HG02571 (cell line): Measurements from ENCODE around the gene SPANXD.
"Not testable (repeated sequence)": the region's sequence is repeated elsewhere in the genome, so short reads cannot be mapped to it uniquely, and the experiment has no call there.

ENCODE experiments used
- ATAC-seq: cut with Tn5 transposase; IDR thresholded peaks from one replicate; pipeline ENCODE4 v1.9.1; 2021; ENCODE audit warnings: mild to moderate bottlenecking, moderate library complexity; ENCODE audit not compliant: unreplicated experiment

SPANXD gene

DNA sequence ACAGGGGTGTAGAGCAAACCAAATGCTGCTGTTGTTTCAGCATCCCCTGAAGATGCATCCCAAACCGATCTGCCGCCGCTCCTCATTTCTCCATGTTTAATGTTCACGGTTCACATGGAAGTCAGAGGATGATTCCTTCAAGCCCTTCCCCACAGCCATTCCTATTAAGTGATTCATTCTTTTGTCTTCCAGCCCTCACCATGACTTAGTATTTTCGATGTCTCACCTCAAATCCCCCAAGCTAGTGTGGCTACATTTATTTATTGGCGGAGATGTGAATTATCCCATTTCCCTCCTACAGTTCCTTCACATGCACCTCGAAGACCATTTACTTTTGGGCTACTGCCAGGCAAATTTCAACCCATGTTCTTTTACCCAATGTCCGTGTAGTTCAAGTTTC is at the start of gene SPANXD:
Gene SPANXD, minus strand, starts transcription at position 101 of the 400 bp plus-strand sequence. CDS start 334 bp downstream, outside the sequence.
- ATAC-seq, result not testable (repeated sequence)

DNA sequence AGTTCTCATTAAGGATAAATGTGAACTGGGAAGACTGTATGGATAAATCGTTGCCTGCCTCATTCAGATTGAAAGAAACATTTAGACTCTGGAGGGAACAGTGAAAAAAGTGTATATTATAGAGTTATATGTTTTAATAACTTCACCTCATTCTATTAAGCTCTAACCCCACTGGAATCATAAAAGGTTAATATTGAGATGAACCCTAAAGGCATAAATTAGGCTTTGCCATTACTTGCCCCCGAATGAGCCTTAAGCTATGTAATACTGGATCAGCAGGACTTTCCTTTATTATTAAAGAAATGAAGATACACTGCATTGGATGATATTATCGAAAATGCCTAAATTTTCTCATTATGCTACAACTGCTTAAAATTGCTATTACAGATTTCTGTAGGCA is 44.1 kb upstream of the SPANXD start:
- ATAC-seq, result no peak

- no peak for ATAC-seq
Measured at GRCh38 chrX:141736656-141737055, 38.1 kb upstream of the SPANXD start.

DNA sequence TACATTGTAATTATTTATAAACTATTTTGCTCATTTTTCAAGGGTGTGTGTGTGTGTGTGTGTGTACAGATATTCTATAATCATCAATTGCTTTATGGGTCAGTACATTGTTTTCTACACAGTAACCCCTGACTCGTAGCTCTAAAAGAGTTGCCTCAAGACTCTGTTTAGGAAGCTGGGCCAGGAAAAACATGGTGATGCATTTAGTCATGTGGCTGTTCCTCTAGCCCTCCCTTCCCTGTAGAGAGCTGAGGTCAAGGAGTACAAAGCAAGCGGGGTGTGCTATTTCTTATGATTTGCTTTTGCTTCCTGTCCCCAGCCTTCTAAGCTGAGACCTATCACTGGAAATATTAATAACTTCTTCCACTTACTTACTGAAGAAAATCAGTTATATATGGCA is 34.8 kb upstream of the SPANXD start:
- ATAC-seq, result no peak

- no peak for ATAC-seq
Measured at GRCh38 chrX:141732031-141732430, 33.5 kb upstream of the SPANXD start.

DNA sequence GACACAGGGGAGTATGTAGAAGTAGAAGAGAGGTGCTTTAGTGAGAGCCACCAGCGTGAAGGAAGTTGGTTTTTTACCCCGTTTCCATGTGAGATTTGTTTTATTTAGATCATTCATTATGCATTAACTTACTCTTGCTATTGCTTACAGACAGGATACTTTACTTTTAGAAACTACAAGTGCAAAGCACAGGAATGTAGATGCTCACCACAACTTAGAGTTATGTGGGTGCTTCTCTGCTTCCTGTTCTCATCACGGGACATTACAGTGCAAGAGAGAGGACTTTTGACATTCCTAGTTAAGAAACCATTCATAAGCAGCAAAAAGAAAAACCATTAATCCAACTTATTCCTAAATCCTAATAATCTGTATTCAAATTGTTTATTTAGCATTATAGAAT is 25.6 kb upstream of the SPANXD start:
- no peak for ATAC-seq

DNA sequence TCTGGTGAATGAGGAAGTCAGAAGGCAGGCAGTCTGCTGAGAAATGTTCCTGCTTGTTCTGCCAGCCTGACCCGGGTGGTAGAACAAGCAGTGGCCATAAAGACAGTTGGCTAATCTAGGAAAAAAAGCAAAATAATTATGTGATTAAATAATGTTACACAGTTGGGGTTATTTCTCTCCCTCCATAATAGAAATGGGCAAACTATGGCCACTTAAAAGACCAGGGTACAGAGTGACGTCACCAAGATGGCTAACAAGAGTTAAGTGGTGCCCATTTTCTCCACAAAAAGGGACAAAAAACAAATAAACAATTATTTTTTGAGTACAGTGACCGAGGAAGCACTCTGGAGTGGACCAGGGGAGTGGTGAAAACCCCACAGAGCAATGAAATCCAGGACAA is 16.1 kb upstream of the SPANXD start:
- no peak for ATAC-seq

GRCh38 chrX:141701072-141701471 is 2.5 kb upstream of the SPANXD start:
- ATAC-seq, result no peak

DNA sequence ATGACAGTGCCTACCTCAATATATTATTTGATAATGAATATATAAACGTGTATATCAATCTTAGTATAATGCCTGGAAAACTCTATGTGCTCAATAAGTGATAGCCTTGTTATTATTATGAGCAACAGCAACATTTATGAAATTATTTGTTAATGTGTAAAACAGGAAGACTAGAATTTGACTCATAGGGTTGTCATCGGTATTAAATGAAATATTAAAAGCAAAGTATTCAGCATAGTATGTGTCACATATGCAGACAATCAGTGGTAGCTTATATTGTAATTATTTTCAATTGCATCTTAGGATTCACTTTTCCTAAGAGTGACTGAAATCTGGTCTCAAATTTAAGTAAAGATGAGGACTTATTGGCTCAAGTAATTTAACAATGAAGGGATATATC is 24.6 kb downstream of the SPANXD start:
- ATAC-seq, result no peak

- ATAC-seq, result no peak
Measured at GRCh38 chrX:141669689-141670088, 28.9 kb downstream of the SPANXD start.

DNA sequence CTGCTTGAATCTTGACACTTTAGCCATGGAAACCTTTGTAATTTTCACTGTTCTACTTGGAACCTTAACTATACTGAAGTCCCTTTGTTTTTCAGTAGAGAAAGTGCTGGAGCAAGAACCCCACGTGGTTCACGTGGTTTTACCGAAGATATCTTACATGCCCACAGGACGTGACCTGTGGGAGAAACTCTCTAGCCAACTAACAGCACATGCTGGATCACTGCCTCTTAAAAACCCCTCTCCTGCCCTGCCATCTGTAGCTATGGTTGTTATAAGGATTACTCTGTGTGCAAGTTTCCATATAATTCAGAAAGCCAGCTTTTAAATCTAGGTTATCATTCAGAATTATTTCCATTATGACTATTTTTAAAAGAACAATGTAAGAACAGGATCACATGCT is 30.2 kb downstream of the SPANXD start:
- ATAC-seq, result no peak

- ATAC-seq, result no peak
Measured at GRCh38 chrX:141662781-141663180, 35.8 kb downstream of the SPANXD start.

DNA sequence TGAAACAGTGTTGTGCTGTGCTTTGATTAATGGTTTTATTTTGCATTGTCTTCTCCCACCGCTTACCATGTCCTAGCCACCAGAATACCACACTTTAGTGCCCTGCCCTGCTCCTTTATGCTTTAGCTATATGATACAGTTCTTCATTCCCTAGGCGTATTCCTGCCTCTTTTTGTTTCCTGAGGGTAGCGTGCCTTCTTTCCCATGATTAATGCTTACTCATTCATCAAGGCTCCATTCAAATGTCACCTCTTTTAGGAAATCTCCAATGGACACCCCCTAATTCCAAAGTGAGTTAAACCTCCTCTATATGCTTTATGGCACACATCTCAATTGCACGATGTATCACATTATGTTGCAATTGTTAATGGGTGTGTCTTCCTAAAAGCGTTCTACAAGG is 46.3 kb downstream of the SPANXD start:
- no peak for ATAC-seq
